GM10266 (cell line): Measurements from ENCODE around the gene GAA.

Source experiments
- DNase-seq: peaks from one replicate; pipeline ENCODE4 v3.0.0; 2012; ENCODE audit errors: extremely low spot score
- CTCF ChIP-seq: IDR thresholded peaks from 2 replicates; pipeline ENCODE4 v1.5.1; 2012; ENCODE audit warnings: mild to moderate bottlenecking, low read depth; ENCODE audit not compliant: control insufficient read depth, insufficient read depth; ENCODE audit errors: missing control alignments

GAA gene

DNA sequence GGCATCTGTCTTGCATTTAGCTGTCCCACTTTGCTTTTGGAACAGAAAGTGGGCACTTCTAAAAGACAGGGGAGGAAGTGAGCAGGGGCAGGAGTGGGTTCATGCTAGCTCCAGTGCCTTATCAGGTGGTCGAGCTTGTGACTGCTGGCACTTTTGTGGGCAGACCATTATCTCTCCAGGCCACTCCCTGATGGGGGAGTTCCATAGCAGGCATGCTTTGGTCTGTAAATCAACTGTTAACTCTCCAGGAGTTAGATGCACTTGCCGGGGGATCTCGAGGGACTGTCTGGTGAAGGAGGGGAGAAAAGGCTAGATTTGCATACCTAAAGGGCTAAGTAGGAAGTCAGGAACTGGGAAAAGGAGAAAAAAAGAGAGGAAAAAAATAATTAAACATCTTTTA lies 59.2 kb downstream of the GAA start:
- no peak for DNase-seq
- TF ChIP-seq CTCF = no peak

DNA sequence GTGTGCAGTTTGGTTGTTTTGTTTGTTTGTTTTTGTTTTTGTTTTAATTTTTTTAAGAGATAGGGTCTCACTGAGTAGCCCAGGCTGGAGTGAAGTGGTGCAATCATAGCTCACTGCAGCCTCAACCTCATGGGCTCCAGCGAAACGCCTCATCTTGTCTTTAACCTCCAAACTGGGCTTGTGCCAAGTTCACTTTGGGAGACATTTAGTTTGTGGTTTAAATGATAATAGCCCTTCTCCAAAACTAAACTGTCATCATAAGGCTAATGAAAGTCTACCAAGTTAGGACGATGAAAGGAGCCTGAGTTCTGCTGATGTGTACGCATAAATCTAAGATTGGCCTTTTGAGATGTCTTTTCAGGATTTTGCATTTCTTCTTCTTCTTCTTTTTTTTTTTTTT lies 62.0 kb downstream of the GAA start:
- no peak for DNase-seq
- TF ChIP-seq CTCF = no peak

DNA sequence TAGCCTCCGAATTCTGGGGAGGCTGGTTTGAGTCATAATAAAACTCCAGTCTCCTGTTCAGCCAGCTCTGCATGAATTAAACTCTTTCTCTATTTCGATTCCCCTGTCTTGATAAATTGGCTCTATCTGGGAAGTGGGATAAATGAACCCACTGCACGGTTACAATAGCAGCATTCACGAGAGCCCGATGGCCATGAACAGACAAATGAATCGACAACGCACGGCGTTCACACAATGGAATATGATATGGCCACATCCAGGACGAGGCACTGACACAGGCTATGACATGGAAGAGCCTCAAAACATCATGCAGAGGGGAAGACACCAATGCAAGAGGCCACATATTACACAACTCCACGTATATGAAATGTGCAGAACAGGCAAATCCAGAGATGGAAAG lies 62.8 kb downstream of the GAA start:
- no peak for TF ChIP-seq CTCF
- DNase-seq = no peak

GRCh38 chr17:80166446-80166845 lies 65.1 kb downstream of the GAA start:
- no peak for DNase-seq
- TF ChIP-seq CTCF = no peak

DNA sequence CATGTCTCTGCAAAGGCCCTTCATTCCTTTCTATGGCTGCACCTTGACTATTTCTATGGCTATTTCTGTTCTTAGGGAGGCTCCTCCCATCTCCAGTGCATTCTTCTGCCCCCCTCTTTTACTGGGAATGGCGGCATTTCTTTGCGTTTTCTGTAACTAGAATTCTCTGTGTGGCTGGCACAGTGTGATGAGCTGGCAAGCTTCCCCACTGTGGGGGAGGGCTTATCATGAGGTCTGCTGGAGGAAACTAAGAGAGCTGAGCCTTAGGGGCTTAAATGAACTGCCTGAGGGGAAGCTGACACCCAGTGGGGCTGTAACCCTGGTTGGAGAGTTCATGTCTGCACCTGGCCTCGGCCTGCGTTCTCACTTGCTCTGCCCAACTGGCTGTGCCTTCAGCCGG lies 67.0 kb downstream of the GAA start:
- TF ChIP-seq CTCF = no peak
- DNase-seq = no peak

GRCh38 chr17:80169107-80169506 lies 67.7 kb downstream of the GAA start:
- no peak for TF ChIP-seq CTCF
- DNase-seq = no peak
